Measurements from ENCODE around the gene TCFL5. TPM values are rescaled to one million over a fixed set of nuclear protein-coding genes. Genes with fewer than 3 reads are reported as not detected.

The TCFL5 gene
- total and polyA plus RNA-seq, 10 of the 15 experiments (the other 5 are each of a cell fraction or from before 2014, with no cell fraction given) = 0.48 to 8.1 (median 3.8) TPM

DNA sequence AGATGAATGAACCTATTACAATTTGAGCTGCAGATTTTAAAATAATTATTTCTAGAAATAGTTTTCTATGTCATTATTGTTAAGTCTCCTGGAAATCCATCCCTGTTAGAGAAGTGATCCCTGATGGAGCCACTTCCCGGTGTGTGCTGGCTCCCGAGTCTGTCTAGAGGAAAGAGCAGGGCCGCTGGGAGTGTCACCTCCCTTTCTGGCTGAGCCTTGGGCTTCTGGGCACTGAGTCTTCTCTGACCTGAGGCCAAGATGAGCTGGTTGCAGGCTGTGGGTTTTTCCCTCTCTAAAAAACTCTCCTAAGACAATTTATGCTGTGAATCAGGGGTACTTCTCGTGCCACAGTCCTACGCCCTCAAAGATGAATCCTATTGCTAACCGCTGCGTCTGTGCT is 28.8 kb upstream of the TCFL5 start:
- no TSS peak for BruUV-seq (replicated peaks)
- in situ Hi-C loops (cut with MboI) (no loop called here), intact Hi-C loops (cut with micrococcal nuclease; ENCODE audit: unreplicated experiment) (no loop called here)
- Histone ChIP-seq H3K4me1 (ENCODE audit: control insufficient read depth, insufficient read depth, low read length) (no peaks in the 10 kb centered on the region), H3K4me3 (no peak overlapping the region), H3K36me3 (ENCODE audit: control insufficient read depth in 2 of 2, insufficient read depth in 2 of 2, low read length in 1 of 2) (peaks cover 28 to 30% of the 10 kb centered on the region in 2 experiments), H3K9me3 (replicated peaks; ENCODE audit: control insufficient read depth, insufficient read depth, low read length) (no peaks in the 10 kb centered on the region), H3K27me3 (replicated peaks in 1 of 2; ENCODE audit: control insufficient read depth in 2 of 2, insufficient read depth in 2 of 2, low read length in 1 of 2) (no peaks in the 10 kb centered on the region), H4K20me1 (ENCODE audit: control insufficient read depth, insufficient read depth) (no peaks in the 10 kb centered on the region; the same call in 1 of the 2 replicates), H3K9ac (ENCODE audit: control insufficient read depth, insufficient read depth, low read length) (no peak overlapping the region), H3K4me2 (ENCODE audit: control insufficient read depth, insufficient read depth) (no peak overlapping the region), H2AFZ (ENCODE audit: control insufficient read depth, low read depth, low read length) (no peak overlapping the region), H3K27ac (ENCODE audit: control insufficient read depth, insufficient read depth) (no peak overlapping the region), H3K79me2 (ENCODE audit: control insufficient read depth, insufficient read depth, low read length) (no peaks in the 10 kb centered on the region)
- TF ChIP-seq CREB1 (IDR thresholded peaks at IDR 0.05; ENCODE audit: low read depth) = no peak
- TF ChIP-seq SIN3A (IDR thresholded peaks at IDR 0.05; ENCODE audit: low read depth, low read length) = no peak
- TF ChIP-seq, protein P1, sequence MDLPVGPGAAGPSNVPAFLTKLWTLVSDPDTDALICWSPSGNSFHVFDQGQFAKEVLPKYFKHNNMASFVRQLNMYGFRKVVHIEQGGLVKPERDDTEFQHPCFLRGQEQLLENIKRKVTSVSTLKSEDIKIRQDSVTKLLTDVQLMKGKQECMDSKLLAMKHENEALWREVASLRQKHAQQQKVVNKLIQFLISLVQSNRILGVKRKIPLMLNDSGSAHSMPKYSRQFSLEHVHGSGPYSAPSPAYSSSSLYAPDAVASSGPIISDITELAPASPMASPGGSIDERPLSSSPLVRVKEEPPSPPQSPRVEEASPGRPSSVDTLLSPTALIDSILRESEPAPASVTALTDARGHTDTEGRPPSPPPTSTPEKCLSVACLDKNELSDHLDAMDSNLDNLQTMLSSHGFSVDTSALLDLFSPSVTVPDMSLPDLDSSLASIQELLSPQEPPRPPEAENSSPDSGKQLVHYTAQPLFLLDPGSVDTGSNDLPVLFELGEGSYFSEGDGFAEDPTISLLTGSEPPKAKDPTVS (IDR thresholded peaks at IDR 0.05; ENCODE audit: low read depth, low read length) = no peak
- TF ChIP-seq NFXL1 (IDR thresholded peaks at IDR 0.05; ENCODE audit: borderline replicate concordance) = no peak
- TF ChIP-seq, protein P2, sequence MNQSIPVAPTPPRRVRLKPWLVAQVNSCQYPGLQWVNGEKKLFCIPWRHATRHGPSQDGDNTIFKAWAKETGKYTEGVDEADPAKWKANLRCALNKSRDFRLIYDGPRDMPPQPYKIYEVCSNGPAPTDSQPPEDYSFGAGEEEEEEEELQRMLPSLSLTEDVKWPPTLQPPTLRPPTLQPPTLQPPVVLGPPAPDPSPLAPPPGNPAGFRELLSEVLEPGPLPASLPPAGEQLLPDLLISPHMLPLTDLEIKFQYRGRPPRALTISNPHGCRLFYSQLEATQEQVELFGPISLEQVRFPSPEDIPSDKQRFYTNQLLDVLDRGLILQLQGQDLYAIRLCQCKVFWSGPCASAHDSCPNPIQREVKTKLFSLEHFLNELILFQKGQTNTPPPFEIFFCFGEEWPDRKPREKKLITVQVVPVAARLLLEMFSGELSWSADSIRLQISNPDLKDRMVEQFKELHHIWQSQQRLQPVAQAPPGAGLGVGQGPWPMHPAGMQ (IDR thresholded peaks at IDR 0.05; ENCODE audit: borderline replicate concordance) = no peak
- no peak for TF ChIP-seq SREBF2 (IDR thresholded peaks at IDR 0.05; ENCODE audit: low read length)
- WGBS (ENCODE audit: insufficient coverage, insufficient replicate concordance, low lambda C conversion rate, missing lambda C conversion rate) = 94% methylated on average over 7 of the region's 7 CpGs
- ATAC-seq (no peak), DNase-seq (ENCODE audit: low read depth, low spot score) (no peak), FAIRE-seq (no peak)
- ChIA-PET SMC1A (ENCODE audit: uncharacterized antibody, unreplicated experiment) (no interaction called here), RAD21 (ENCODE audit: unreplicated experiment) (no interaction called here), CTCF (interaction anchor here (1.1 kb wide), 1 partner anchor 13 kb away, joined by 4 read pairs; no protein-coding TSS in a partner anchor), POLR2A (no interaction called here)
